Left renal cortex interstitium (tissue), 4 donors: ENCODE data around the gene KIF6. TPM values are rescaled to one million over a fixed set of nuclear protein-coding genes. Genes with fewer than 3 reads are reported as not detected.

Source experiments
- DNase-seq, 4 donors: peaks; one replicate each; pipeline ENCODE4 v3.0.0-alpha.2; 2013; ENCODE audit warnings: low read depth in 4 of 4, low spot score in 2 of 4, missing footprints in 1 of 4
- polyA plus RNA-seq, 4 donors: library from polyadenylated mRNA; unstranded; fragments of 120-200 nt; gene quantifications; one replicate each; pipeline ENCODE4 v1.2.1, GENCODE V29; 2013; ENCODE audit not compliant: insufficient read length in 4 of 4

KIF6 gene
- polyA plus RNA-seq, 4 donors = 2.9 to 4.7 (median 4.0) TPM

DNA sequence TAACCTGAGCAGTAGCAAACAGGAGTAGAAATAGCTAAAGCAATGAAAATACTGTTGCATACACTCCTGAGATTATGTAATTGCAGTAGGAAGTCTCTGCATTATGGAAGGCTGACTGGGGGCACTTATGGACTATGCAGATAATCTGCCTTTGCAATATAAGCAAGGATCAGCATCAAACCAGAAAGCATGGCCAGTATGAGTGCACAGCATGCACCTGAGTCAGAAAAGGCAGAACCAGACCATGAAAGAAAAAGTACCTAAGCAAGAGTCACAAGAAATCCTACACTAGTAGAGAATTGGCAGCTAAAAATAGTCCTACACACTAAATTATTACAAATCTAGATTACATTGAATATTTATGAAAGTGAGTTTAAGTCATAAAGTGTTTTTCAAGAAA, 164.3 kb downstream of the KIF6 start:
- DNase-seq = no peak

DNA sequence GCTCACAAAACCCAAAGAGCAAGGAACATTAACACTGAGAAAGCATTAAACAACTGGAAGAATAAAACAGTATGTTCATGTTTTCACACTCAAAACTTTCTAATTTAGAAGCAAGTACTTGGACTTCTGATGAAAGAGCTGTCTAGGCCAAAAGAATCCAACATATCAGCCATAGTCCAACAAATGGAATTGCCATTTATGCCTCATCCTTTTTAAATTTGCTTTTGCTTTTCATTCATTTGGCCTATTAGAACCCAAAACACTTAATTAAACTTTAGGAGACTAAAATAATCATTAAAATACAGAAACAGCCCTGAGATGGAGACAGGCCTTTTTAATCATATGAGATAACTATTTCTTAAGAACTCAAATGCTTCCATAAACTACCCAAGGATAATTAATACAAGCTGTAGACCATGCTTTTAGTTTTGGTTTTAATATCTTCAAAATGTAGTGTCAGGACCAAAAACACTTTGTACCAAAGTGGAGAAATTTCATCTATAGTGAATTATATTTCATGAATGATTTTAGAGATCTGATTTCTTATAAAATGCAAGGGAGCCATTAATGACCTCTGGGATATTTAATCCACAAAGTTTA, 166.5 kb downstream of the KIF6 start:
- DNase-seq = no peak

DNA sequence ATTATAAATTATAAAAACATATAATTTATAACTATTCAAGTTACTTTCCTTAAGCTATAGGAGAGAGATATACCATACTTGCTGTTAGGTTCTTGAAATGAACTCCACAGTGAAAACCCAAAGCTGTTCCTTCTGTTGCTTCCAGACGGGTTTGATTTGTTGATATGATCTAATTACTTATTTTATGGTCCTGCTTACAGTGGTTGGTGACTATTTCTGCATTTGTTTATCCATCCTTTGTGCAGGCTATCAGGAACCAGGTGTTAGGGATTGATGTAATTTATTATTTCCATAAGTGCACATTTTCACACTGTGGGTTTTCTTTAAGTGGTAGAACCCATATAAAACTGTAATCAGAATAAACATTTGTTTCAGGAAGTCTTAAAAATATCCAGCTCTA, 167.1 kb downstream of the KIF6 start:
- no peak for DNase-seq

DNA sequence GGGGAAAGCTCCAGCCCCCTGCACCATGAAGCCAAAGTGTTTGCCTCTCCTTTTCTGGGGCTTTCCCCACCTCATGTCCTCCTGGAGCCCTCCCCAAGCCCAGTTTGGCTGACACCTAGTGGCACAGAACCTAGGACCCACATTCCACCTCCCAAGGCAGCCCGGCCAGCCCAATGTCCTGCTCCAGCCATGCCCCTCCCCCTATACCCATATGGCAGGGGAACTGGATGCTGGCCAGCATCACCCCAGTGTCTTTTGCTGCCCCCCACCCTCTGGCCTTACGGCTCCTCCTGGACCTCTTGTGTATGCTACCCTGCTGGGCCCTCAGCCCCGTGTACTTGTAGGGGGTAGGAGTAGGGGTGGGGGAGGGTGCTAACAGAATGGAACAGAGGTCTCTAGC, 170.1 kb downstream of the KIF6 start:
- no peak for DNase-seq

DNA sequence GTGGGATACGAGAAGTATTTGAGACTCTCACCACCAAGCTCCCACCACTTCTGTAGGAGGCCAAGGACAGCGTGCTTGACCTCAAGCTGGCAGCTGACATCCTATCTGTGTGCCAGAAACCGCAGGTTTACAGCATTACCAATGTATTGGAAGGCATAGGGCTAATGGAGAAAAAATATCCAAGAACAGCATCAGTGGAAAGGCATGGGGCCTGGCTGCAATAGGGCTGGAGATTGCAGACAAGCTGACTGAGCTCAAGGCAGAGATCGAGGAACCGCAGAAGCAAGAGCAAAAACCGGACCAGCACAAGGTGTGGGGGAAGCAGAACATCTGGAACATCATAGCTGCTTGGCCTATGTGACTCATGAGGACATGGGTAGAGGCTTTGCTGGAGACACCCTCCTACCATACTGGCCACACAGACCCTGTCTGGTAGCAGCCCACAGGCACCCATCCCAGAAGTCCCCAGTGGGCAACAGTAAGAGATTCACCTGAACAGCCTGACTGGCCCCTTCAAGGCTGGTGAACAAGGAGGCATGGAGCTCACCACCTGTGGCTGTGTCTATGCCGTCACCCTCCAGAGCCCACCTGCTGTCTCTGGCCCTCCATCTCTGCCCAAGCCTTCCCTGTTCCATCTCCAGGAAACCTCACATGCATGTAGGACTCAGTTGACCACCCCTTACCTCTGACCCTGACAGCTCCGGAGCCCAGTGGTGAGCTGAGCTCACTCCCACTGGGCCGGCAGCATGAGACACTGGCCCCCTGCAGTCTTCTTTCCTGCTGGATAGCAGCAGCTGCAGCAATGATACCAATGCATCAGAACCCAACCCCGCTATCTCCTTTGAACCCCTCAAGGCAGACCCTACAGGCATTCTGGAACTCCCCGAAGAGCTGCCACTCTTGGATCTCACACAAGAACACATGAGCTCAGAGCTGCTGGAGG, 171.1 kb downstream of the KIF6 start:
- no peak for DNase-seq

DNA sequence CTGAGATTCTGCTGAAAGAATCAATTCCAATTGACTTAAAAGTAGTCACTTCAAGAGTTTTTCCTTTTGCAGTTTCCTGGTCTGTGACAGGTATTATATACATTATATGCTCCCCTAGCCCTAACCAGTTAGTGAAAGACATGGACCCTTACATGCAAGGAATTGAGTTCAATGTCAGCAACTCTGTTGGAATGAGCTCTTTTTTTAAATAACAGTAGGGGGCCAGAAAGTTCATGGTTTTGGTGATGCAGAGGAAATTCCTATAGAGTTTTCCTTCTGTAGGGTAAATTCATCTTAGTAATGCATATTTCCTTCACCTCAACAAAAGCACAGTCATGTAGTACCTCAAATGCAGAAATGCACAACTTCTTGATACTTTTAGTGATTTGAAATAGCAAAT, 172.2 kb downstream of the KIF6 start:
- no peak for DNase-seq

DNA sequence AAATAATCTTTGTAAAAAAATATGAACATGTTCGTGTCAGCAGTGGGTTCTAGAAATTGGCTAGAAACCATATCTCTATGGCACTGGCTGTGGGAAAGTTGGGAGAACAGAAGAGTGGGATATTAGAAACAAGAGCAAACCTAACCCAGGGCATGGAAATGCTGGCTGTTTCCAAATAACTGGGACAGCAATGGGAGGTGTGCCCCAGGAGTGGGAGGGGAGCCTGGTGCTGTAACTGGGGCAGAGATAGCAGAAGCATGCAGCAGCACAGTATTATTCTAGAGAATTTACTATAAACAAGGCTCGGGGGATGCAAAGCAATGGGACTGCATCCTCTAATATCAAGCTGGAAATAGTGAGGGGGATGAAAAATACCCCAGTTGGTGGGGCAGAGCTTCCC, 175.0 kb downstream of the KIF6 start:
- DNase-seq = no peak

DNA sequence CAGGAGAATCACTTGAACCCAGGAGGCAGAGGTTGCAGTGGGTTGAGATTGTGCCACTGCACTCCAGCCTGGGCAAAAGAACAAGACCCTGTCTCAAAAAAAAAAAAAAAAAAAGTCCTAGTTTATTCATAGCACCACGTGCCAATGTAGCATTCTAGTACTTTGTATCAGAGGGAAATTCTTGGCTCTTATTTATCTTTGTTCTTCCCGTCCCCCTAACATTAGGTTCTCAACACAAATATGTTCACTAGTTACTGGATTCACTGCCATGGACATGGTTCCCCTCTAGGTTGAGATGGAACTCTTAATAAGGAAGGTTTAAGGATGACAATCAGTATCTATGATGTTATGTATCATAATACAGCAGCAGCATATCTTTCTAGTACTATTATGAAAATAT, 178.5 kb downstream of the KIF6 start:
- DNase-seq = no peak

DNA sequence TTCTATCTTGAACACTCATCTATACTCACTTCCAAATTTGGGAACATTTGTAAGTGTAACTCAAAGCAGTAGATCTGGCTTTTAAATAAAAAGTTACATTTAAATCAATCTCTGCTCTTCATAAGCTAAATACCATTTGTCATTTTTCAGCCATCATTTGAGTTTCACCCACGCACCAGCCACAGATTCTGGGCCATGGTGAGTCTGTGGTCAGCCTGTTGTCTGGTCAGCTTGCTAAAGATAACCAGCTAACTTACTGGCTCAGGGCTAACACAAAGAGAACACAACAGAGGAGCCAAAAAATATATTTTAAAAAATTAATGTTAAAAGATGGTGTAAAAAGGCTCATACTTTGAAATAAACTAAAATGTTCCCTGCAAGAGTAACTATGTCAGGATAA, 181.3 kb downstream of the KIF6 start:
- no peak for DNase-seq

DNA sequence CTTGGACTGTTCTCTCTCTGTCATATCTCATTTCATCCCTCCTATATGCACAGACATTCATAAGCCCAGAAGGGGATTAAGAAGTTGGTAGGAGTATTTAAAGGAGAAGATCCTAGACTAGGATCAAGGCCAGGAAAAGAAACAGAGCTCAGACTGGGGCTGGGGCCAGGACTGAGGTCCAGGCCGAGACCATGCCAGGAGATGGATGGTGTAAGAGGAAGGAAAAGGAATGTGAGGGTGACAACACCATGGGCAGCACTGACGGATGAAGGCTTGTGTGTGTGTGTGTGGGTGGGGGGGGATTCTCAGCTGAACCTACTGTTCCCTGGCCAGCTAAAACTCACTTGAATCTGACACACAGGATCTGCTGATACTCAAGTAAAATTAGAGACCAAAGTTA, 182.1 kb downstream of the KIF6 start:
- no peak for DNase-seq

DNA sequence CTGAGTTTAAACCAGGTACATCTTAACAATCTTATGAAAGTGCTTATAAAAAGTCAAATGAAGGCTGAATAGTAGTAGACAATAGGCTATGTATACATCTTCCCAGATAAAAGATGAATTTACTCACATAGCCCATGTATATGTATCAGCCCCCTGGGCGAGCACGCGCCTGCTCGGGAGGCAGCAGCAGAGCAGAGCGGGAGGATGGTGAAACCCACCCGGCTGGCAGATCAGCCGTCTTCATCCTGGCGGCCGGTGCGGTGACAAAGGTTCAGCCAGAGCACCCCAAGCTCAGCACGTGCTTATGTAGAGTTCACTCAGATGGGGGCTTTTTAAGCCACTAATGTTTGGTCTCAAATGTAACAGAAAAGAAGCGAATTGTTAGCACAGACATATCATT, 184.8 kb downstream of the KIF6 start:
- DNase-seq = no peak

DNA sequence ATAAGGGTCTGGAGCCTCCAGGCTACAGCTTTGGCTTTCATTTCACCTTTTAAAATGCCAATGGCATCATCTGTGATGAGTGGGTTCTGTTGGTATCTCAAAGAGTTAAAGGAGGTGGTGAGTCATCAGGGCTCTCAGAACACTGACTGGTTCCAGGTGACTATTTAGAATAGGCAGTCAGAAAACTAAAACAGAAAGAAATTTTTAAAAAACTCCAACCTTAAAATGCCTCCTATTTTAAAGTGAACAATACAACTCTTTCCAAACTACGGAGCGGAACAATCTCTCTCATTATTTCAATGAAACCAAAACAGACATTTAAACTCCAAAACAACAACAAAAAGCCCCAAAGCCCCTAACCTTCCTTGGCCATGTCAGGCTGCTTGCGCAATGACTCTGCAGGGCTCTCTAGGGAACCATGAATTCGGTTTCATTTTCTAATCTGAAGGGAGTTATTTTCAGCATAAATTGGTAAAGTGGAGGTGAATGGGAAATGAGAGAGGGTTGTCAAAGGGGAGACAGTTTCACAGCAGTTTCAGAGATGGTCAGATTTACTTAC, 194.9 kb downstream of the KIF6 start:
- no peak for DNase-seq

DNA sequence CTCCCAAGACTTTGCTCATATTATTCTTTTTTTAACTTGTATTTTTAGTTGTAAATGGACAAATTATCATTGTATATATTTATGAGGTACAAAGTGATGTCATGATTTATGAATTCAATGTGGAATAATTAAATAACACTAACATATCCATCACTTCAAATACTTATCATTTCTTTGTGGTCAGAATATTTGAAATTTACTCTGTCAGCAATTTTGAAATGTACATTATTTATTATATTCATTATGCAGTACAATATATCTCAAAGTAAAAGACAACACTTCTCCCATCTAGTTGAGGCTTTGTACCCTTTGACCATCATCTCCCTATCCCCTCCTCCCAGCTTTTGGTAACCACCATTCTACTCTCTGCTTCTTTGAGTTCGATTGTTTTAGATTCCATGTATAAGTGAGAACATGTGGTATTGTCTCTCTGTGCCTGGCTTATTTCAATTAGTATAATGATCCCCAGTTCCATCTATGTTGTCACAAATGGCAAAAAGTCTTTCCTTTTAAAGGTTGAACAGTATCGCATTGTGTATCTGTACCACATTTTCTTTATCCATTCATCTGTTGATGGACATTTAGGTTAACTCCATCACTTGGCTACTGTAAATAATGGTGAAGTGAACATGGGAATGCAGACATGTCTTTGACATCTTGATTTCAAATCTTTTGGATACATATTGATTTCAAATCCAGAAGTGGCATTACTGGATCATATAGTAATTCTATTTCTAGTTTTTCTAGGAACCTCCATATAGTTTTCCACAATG, 197.2 kb downstream of the KIF6 start:
- no peak for DNase-seq

DNA sequence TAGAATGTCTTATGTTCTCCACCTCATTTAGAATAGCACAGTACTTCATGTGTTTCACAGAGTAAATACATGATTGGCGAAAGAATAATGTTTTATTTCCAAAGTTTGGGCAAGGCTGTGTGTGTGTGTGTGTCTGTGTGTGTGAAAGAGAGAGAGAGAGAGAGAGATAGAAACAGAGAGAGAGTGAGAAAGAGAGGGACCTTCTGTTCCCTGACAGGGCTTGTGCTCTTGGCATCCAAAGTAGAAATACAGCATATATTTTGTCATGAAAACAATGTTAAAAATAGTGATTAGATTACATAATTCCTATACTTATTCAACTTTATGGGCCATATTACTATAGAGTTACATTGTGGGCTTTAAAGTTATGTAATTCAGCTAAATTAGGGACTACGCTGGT, 201.2 kb downstream of the KIF6 start:
- no peak for DNase-seq

DNA sequence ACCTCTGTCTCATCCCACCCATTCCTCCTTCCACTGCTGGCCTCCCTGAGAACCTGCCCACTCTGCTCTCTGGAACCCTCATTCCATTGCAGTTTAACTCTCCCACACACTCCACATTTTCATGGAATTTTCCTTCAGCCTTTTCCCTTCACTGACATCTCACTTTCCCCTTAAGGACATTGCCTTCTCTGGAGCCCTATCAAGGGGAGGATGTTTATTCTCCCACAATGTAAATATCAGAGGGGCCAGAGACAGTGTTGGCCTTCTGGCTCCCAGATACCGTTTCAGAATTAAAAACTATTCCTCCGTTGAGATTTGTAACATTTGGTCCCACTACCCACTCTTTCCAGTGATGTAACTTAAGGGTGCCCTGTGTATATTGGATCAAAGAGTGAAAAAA, 203.2 kb downstream of the KIF6 start:
- DNase-seq = no peak

DNA sequence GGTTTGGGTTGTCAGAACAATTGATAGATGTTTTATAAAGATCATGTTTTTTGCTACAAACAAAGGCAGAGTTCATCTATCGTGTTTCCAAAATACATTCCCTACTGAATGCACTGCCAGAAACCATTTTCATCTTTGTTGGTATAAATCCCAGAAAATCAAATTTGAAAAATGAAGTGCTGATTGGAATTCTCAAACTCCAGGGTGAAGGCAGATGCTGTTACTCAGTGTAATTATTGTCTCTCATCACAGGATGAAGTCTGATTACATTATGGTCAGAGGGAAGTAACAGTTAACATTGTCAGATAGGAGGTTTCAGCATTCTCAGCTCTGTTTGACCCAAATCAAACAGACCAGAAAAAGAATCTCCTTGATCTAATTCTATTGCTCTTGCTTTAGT, 204.3 kb downstream of the KIF6 start:
- DNase-seq = no peak

DNA sequence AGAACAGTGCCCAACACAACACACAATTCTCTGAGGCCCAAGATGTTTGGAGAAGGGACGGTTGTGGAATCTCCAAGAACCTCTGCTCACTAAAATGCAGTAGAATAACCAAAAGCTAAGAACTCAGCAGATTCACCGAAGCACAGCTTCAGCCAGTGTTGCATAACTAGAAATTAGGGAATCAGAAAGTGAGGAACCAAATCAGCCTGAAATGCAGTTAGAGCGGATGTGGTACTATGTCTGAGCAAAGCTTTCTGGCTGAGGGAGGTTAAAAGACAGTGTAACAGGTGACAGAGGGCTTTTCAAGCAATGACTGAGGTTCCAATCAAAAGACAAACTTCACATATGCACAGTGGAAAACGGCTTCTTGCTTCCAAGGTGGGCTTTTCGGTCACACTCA, 204.8 kb downstream of the KIF6 start:
- no peak for DNase-seq

DNA sequence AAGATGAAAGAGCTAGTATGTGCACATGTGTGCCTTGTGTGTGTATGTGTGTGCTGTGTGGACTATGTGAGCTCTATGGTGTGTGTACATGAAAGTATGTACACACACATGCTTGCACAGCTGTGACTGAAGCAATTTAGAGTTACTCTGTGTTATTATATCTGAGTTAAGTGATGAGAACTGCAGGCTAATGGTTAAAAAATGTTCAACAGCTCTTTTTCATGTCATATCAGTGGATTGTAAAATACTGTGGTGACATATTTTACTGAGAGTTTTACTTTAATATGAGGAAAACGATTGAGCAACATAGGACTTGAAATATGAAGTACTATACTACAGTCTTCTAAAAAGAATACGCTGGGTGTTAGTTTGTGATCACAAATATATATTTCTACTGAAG, 207.0 kb downstream of the KIF6 start:
- no peak for DNase-seq

DNA sequence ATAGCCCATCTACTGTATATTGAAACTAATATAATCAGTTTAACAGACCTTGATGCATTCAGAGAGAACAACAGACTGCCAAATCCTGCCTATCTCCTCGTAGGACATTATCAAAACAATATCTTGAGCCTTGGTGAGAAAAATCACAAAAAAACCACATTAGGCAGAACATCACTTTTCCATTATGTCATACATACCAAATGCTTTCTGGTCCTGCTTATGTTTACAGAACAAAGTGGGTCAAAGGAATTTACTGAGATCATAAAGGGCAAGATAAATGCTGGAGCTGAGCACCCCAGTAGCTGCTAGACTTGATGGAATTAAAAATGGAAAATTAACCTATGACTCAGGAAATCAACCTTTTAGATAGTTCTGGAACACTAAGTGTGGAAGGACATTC, 207.5 kb downstream of the KIF6 start:
- DNase-seq = no peak

DNA sequence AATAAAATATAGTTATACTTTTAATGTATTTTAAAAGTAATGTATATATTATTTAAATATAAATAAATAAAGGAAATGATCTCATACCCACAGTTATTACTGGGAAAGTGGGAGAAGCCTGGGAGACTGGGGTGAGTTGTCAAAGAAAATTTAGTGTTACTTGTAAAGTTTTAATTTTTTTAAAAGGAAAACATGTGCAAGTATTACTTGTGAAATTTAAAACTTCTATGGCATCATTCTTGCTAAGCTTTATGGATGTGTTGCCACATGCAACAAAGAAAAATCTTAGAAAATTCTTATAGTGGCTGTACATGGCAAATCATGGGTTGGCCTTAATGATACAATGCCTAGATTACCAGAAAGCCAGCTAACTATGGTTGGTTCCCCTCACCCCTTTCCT, 208.7 kb downstream of the KIF6 start:
- no peak for DNase-seq

DNA sequence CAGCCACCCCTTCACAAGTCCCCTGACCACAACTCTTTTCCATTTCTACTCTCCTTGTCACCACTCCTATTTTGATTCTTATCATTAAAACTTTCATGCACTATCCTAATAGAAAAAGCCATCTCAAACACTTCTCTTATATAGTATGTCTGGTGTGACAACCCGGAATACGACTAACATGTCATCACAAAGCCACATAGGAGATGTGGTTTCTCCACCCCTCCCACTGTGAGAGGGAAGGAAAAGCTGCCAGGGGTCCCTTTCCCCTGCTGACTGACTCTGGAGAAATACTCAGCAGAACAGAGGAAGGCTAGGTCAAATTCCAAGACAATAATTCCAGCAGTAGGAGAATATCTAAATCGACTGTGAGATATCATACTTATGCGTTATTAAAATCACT, 209.7 kb downstream of the KIF6 start:
- no peak for DNase-seq
